Breast epithelium (tissue), 3 donors: ENCODE measurements around the gene MAST4.

Source experiments
- CTCF ChIP-seq, 3 donors: fragments of 450-650 bp; IDR thresholded peaks; one replicate each; pipeline ENCODE4 v1.5.1; 2016 to 2017; ENCODE audit warnings: antibody characterized with exemption in 3 of 3, mild to moderate bottlenecking in 3 of 3, moderate library complexity in 3 of 3
- POLR2A ChIP-seq: fragments of 450-650 bp; IDR thresholded peaks from one replicate; pipeline ENCODE4 v1.6.1; 2016; ENCODE audit warnings: antibody characterized with exemption, mild to moderate bottlenecking, moderate library complexity

DNA sequence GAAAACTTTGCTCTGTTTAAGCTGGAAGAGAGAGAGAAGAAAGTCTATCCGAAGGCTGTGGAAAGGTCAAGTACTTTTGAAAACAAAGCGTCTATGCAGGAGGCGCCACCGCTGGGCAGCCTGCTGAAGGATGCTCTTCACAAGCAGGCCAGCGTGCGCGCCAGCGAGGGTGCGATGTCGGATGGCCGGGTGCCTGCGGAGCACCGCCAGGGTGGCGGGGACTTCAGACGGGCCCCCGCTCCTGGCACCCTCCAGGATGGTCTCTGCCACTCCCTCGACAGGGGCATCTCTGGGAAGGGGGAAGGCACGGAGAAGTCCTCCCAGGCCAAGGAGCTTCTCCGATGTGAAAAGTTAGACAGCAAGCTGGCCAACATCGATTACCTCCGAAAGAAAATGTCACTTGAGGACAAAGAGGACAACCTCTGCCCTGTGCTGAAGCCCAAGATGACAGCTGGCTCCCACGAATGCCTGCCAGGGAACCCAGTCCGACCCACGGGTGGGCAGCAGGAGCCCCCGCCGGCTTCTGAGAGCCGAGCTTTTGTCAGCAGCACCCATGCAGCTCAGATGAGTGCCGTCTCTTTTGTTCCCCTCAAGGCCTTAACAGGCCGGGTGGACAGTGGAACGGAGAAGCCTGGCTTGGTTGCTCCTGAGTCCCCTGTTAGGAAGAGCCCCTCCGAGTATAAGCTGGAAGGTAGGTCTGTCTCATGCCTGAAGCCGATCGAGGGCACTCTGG, 567.8 kb downstream of the MAST4 start:
- no peak for TF ChIP-seq CTCF (IDR thresholded peaks at IDR 0.05)
- no peak for TF ChIP-seq POLR2A
